NCI-H526 treated with DMSO at 0.1 percent for 48 hours (cell line): ENCODE results near the gene RRAS.
A peak's percentile ranks its signal among the peaks of the same experiment; 100 is the strongest.

Source experiments
- DNase-seq: peaks from one replicate; lab custom pipeline; 2025; lab: John Stamatoyannopoulos, UW

RRAS gene

GRCh38 chr19:49677231-49677900, 37.4 kb upstream of the RRAS start, which contains the start of gene PRMT1:
TSS of gene PRMT1 (plus strand) at chr19:49677271. CDS start at chr19:49677281, 10 bp downstream.
- DNase-seq = no peak

- DNase-seq = peak; percentile 100
Observed at GRCh38 chr19:49676784-49677230, 36.9 kb upstream of the RRAS start.

- peak; percentile 94 for DNase-seq
Observed at GRCh38 chr19:49676136-49676783, 36.3 kb upstream of the RRAS start.

GRCh38 chr19:49672131-49672919, 32.4 kb upstream of the RRAS start:
- DNase-seq = peak; percentile 85

GRCh38 chr19:49669516-49669915, 29.6 kb upstream of the RRAS start:
- no peak for DNase-seq

GRCh38 chr19:49667473-49667872, 27.5 kb upstream of the RRAS start:
- no peak for DNase-seq

GRCh38 chr19:49666120-49666444, 26.1 kb upstream of the RRAS start:
- no peak for DNase-seq

- peak; percentile 93 for DNase-seq
Observed at GRCh38 chr19:49665351-49666119, 25.6 kb upstream of the RRAS start, which contains the start of the genes BCL2L12 and IRF3. TSS of gene BCL2L12 (plus strand) at chr19:49665933. CDS start at chr19:49666693, 760 bp downstream. TSS of gene IRF3 (minus strand) at chr19:49665857. CDS start at chr19:49664838, 1,019 bp downstream.

- no peak for DNase-seq
Observed at GRCh38 chr19:49665036-49665350, 25.1 kb upstream of the RRAS start.

GRCh38 chr19:49664171-49665035, 24.5 kb upstream of the RRAS start:
- peak; percentile 60 for DNase-seq

- DNase-seq = no peak
Observed at GRCh38 chr19:49663224-49663623, 23.3 kb upstream of the RRAS start.

- DNase-seq = no peak
Observed at GRCh38 chr19:49662011-49662410, 22.1 kb upstream of the RRAS start.

GRCh38 chr19:49660338-49660961, 20.5 kb upstream of the RRAS start:
- DNase-seq = no peak

GRCh38 chr19:49658566-49659442, 18.9 kb upstream of the RRAS start:
- DNase-seq = no peak

- no peak for DNase-seq
Observed at GRCh38 chr19:49658139-49658517, 18.2 kb upstream of the RRAS start.

- no peak for DNase-seq
Observed at GRCh38 chr19:49657493-49658138, 17.7 kb upstream of the RRAS start.

GRCh38 chr19:49656456-49657109, 16.6 kb upstream of the RRAS start:
- no peak for DNase-seq

GRCh38 chr19:49655570-49656455, 15.9 kb upstream of the RRAS start:
- DNase-seq = no peak
